Hepatocyte (in vitro differentiated cells): ENCODE results near the gene PRKAB2. TPM values are rescaled to one million over a fixed set of nuclear protein-coding genes. Genes with fewer than 3 reads are reported as not detected.

ENCODE experiments used
- DNase-seq: peaks from one replicate; pipeline ENCODE4 v3.0.0-alpha.2; 2016; ENCODE audit warnings: low spot score
- H2AFZ ChIP-seq: fragments of 200-600 bp; sonication (generic); 2 replicates; pipeline ENCODE4 v1.6.0; 2016; ENCODE audit warnings: antibody characterized with exemption, mild to moderate bottlenecking
- H3K27ac ChIP-seq: fragments of 200-600 bp; sonication (generic); 2 replicates; pipeline ENCODE4 v1.5.1; 2016; ENCODE audit warnings: mild to moderate bottlenecking
- H3K27me3 ChIP-seq: fragments of 200-600 bp; sonication (generic); 2 replicates; pipeline ENCODE4 v1.6.1; 2016
- H3K36me3 ChIP-seq: fragments of 200-600 bp; sonication (generic); replicated peaks from 2 replicates; pipeline ENCODE4 v1.5.1; 2016; ENCODE audit warnings: low read depth; ENCODE audit not compliant: insufficient read depth
- H3K4me1 ChIP-seq: fragments of 200-600 bp; sonication (generic); 2 replicates; pipeline ENCODE4 v1.5.1; 2016; ENCODE audit warnings: mild to moderate bottlenecking, moderate library complexity; ENCODE audit not compliant: insufficient read depth
- H3K4me2 ChIP-seq: fragments of 200-600 bp; sonication (generic); 2 replicates; pipeline ENCODE4 v1.6.0; 2016
- H3K4me3 ChIP-seq: fragments of 200-600 bp; sonication (generic); 2 replicates; pipeline ENCODE4 v1.5.1; 2016; ENCODE audit warnings: mild to moderate bottlenecking
- H3K79me2 ChIP-seq: fragments of 200-600 bp; sonication (generic); 2 replicates; pipeline ENCODE4 v1.6.0; 2017; ENCODE audit warnings: mild to moderate bottlenecking
- H3K9me2 ChIP-seq: fragments of 200-600 bp; sonication (generic); replicated peaks from 2 replicates; pipeline ENCODE4 v1.6.0; 2017; ENCODE audit warnings: mild to moderate bottlenecking; ENCODE audit not compliant: insufficient read depth
- H3K9me3 ChIP-seq: fragments of 200-600 bp; sonication (generic); 2 replicates; pipeline ENCODE4 v1.5.1; 2016; ENCODE audit warnings: low read depth, mild to moderate bottlenecking
- H4K20me1 ChIP-seq: fragments of 200-600 bp; sonication (generic); 2 replicates; pipeline ENCODE4 v1.6.0; 2016; ENCODE audit warnings: mild to moderate bottlenecking; ENCODE audit not compliant: insufficient read depth, poor library complexity, severe bottlenecking
- CTCF ChIP-seq: fragments of 200-600 bp; sonication (generic); IDR thresholded peaks from 2 replicates; pipeline ENCODE4 v1.5.1; 2016; ENCODE audit warnings: antibody characterized with exemption, mild to moderate bottlenecking; ENCODE audit not compliant: poor library complexity
- EZH2 ChIP-seq: fragments of 200-600 bp; sonication (generic); IDR thresholded peaks from 2 replicates; pipeline ENCODE4 v1.6.1; 2016; ENCODE audit warnings: antibody characterized with exemption, mild to moderate bottlenecking, borderline replicate concordance
- EZH2phosphoT487 ChIP-seq: fragments of 200-600 bp; sonication (generic); IDR thresholded peaks from one replicate; pipeline ENCODE4 v1.6.1; 2018; ENCODE audit warnings: antibody characterized with exemption, mild to moderate bottlenecking, low read depth, moderate library complexity; ENCODE audit not compliant: unreplicated experiment, severe bottlenecking
- WGBS: methylation state at CpG from one replicate; pipeline ENCODE4 v1.1.6; 2016; ENCODE audit warnings: low lambda C conversion rate; ENCODE audit errors: missing lambda C conversion rate; 5-methylcytosine and 5-hydroxymethylcytosine counted together
- polyA plus RNA-seq: library from polyadenylated mRNA; unstranded; fragments of >200 nt; fragmentation: Nextera tagmentation; extraction: Ambion mirVana; gene quantifications from 2 replicates; pipeline ENCODE4 v1.2.1, GENCODE V29; 2016
- total RNA-seq: library from RNA; depleted of rRNA; stranded (reverse); fragments of >200 nt; gene quantifications from 2 replicates; pipeline ENCODE4 v1.2.3, GENCODE V29; 2014

Gene PRKAB2
- total and polyA plus RNA-seq, 2 experiments from 2014 or later = 13.6 to 28.6 TPM

GRCh38 chr1:147156642-147157041 is 15.6 kb downstream of the PRKAB2 start:
- Histone ChIP-seq H3K4me1 (no peaks in the 10 kb centered on the region), H3K9me3 (no peaks in the 10 kb centered on the region), H3K9me2 (no peaks in the 10 kb centered on the region), H2AFZ (no peak overlapping the region), H3K4me3 (no peak overlapping the region), H4K20me1 (no peaks in the 10 kb centered on the region), H3K36me3 (peaks cover 8% of the 10 kb centered on the region), H3K4me2 (no peak overlapping the region), H3K27ac (no peak overlapping the region), H3K79me2 (no peaks in the 10 kb centered on the region), H3K27me3 (no peaks in the 10 kb centered on the region)
- 91% methylated on average over 3 of the region's 3 CpGs for whole genome bisulfite sequencing
- DNase-seq = no peak
- TF ChIP-seq CTCF (no peak), EZH2 (no peak), EZH2phosphoT487 (no peak)

- H2AFZ ChIP-seq = no peak overlapping the region
- H4K20me1 ChIP-seq = no peaks in the 10 kb centered on the region
- no peaks in the 10 kb centered on the region for H3K4me1 ChIP-seq
- H3K9me3 ChIP-seq = no peaks in the 10 kb centered on the region
- H3K4me3 ChIP-seq = no peak overlapping the region
- H3K27me3 ChIP-seq = no peaks in the 10 kb centered on the region
- H3K79me2 ChIP-seq = no peaks in the 10 kb centered on the region
- WGBS = 75% methylated on average over 3 of the region's 3 CpGs
- H3K4me2 ChIP-seq = no peak overlapping the region
- no peaks in the 10 kb centered on the region for H3K9me2 ChIP-seq
- peaks cover 4% of the 10 kb centered on the region for H3K36me3 ChIP-seq
- no peak overlapping the region for H3K27ac ChIP-seq
- DNase-seq = no peak
- TF ChIP-seq CTCF (no peak), EZH2phosphoT487 (no peak), EZH2 (no peak)
These were observed 19.5 kb downstream of the PRKAB2 start for GRCh38 chr1:147152772-147153171.

- WGBS = 100% methylated on average over 1 of the region's 1 CpG
- H3K4me2 ChIP-seq = no peak overlapping the region
- no peaks in the 10 kb centered on the region for H3K79me2 ChIP-seq
These were observed 21.0 kb downstream of the PRKAB2 start for GRCh38 chr1:147151244-147151643.

More at GRCh38 chr1:147151244-147151643, 21.0 kb downstream of the PRKAB2 start:
- Histone ChIP-seq H3K9me3 (no peaks in the 10 kb centered on the region), H3K27me3 (no peaks in the 10 kb centered on the region), H3K27ac (no peak overlapping the region), H3K36me3 (no peaks in the 10 kb centered on the region), H3K4me1 (no peaks in the 10 kb centered on the region), H3K4me3 (no peak overlapping the region), H2AFZ (no peak overlapping the region), H3K9me2 (no peaks in the 10 kb centered on the region), H4K20me1 (no peaks in the 10 kb centered on the region)
- TF ChIP-seq EZH2 (no peak), CTCF (no peak), EZH2phosphoT487 (no peak)
- no peak for DNase-seq
